T1000 (cell line): ENCODE data around the gene PMS1.
"Not testable (repeated sequence)": the region's sequence is repeated elsewhere in the genome, so short reads cannot be mapped to it uniquely, and the experiment has no call there.

Source experiments
- DNase-seq: peaks from one replicate; lab custom pipeline; 2025; ENCODE audit warnings: mixed read lengths; lab: John Stamatoyannopoulos, UW

The PMS1 gene

DNA sequence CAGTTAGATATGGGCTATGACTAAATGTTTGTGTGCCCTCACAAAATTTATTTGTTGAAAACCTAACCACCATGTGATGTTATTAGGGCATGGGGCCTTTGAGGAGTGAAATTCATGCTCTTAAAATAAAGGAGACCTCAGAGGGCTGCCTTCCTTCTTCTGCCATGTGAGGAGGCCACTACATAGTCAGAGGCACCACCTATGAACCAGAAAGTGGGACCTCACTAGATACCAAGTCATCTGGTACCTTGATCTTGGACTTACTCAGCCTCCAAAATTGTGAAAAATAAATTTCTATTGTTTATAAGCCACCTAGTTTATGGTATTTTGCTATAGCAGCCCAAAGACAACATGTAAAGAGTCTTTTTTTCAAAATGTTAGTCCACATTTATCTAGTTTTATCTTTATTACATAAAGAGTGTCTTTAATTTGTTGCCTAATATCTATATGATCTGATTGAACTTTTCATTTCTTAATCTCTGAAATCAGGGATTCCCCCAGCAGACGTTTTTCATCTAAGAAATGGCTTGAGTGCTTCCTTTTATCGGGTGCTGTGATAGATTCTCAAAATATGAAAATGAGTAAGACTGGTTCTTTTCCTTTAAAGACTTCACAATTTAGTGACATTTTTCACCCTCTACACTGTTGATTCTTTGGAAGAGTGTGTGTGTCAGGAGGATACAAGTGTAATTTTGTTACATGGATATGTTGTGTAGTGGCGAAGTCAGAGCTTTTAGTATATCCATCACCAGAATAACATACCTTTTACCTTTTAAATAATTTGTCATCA, 34.2 kb downstream of the PMS1 start:
- no peak for DNase-seq

DNA sequence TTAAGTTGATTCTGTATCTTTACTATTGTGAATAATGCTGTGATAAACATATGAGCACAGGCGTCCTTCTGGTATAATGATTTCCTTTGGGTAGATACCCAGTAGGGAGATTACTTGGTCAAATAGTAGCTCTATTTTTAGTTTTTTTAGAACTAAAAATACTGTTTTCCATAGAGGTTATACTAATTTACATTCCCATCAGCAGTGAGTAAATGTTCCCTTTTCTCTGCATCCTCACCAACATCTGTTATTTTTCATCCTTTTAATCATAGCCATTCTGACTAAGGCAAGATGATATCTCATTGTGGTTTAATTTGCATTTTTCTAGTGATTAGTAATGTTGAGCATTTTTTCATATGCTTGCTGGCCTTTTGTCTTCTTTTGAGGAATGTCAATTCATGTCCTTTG, 35.1 kb downstream of the PMS1 start:
- DNase-seq: no peak

DNA sequence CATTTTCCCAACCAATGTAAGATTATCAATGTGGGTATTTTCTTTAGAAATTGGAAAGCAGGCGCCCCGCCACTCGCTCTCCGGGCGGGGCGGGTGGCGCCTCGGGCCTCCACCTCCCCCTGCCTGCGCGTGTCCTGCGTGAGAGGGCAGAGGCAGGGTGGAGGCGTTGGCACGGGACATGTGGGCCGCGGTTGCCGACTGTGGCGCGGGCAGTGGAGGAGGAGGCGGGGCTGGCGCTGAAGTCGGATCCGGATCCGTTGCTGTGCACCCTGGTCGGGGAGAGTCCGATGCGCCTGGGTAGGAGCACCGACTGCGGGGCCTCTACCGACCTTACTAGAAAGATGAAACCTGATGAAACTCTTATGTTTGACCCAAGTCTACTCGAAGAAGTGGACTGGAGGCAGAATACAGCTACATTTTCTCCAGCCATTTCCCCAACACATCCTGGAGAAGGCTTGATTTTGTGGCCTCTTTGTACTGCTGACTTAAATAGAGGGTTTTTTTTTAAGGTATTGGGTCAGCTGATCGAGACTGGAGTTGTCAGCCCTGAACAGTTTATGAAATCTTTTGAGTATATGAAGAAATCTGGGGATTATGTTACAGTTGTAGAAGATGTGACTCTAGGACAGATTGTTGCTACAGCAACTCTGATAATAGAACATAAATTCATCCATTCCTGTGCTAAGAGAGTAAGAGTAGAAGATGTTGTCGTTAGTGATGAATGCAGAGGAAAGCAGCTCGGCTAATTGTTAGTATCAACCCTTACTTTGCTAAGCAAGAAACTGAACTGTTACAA, 37.9 kb downstream of the PMS1 start:
- no peak for DNase-seq

DNA sequence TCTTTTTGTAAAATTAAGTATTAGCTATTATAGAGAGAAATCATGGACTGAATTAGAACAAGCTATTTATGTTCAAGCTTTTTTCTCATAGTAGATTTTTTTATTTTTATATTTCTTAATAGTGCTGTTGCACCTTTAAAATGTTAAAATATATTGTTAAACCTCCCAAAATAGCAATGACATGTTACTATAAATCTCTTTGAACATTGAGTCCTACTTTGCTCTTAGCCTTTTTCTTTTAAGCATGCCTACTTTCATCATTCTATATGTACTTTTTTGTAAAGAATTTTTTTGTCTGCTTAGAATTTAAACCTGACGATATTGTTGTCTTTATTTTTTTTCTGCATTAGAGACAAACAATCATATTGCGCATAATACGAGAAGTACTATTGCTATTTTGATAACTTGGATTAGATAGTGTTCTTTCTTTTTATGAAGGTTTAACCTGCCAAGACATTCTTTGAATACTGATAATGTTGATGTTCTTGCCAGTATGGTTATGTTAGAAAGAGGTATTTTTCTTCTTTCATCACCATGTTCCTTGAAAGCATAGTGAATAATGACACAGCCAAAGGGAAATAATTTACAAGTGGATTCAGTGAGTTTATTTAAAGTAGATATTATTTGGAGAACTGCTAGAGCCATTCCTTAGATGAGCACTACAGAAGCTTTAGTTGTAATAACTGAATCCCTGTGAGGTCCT, 40.6 kb downstream of the PMS1 start:
- DNase-seq: no peak

DNA sequence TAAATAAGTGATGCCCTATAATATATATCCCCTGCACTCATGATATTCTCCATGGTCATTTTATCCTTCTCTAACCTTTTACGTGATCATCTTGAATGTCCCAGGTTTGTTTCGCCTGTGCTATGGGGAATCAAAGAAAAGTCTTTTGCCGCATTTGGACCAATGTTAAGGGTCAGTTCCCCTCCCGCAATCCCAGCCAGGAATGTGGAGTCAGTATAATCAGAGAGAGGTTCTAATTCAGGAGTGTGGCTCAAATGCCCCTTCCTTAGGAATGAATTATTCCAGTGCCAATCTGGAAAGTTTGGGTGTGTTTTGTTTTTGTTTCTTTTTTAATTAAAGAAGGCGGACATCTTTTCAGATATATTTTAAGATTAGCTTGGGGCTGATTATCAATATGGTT, 41.8 kb downstream of the PMS1 start:
- DNase-seq: no peak

DNA sequence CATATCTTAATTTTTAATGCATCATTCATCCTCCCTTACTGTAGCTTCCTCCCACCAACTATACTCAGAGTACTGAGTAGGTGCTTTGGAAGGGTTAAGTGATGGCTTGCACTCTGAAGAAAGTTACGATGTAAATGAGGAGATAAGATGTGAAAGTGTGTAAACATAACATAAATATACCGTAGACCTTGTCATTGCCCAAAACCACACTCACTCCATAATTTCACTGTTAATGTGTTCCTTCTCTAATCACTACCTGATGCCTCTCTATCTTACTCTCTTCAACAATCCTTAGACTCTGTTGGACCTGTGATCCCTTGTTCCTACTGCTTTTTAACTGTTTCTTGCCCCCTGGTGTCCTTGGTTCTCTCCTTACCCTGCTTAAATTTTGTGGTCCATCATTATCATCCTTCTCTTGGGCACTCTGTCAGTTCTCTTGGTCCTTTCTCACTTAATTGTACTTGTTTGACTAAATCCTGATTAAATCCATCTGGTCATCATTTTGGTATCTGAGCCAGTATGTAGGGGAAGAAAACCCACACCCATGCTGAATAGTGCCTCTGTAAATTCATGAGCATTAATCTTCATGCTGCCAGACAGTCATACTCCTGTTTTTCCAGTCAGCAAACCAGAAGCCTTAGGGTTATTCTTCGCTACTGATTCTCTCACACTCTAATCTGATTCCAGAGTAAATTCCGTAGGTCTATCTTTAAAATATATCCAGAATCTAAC, 45.0 kb downstream of the PMS1 start:
- no peak for DNase-seq

DNA sequence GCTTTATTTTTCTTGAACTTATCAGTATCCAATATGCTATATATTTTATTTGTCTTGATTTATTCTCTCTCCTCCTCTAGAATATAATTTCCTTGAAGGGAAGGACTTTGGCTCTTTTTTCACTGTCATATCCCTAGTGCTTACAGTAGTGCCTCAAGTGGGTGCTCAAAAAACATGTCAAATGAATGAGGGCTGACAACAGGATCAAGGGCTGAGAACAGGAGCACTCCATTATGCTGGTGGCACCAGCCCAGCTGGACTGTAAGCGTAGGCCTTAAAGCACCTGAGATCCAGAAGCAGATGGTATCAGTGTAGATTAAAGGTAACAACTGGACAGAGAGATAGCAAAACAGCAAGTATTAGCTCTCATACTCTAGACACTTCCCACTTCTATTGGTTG, 46.3 kb downstream of the PMS1 start:
- DNase-seq: no peak

DNA sequence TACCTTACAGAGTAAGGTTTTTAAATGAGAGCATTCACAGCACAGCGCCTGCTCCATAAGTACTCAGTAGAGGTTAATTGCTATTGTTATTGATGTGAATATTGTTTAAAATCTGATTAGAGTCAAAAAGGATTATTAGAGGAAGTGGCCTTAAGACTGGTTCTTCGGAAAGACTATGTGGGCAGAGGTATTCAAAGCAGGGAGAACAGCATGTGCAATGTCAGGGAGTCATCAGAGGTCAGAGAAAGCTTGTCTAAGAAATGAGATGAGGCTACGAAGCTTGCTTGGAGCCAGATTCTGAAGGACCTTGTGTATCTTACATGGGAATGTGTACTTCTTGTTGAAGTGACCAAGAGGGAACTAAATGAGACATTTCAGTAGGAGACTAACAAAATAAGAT, 49.8 kb downstream of the PMS1 start:
- no peak for DNase-seq

DNA sequence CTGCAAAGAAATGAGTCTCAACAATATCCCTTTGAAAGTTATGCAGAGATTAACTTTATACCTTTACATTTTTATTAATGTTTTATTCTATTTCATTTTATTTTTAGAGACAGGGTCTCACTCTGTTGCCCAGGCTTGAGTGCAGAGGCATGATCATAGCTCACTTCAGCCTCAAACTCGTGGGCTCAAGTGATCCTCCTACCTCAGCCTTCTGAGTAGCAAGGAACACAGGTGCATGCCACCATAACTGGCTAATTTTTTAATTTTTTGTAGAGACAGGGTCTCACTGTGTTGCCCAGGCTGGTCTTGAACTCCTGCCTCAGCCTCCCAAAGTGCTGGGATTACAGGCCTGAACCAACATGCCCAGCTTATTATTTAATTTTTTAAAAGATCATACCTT, 50.4 kb downstream of the PMS1 start:
- DNase-seq: not testable (repeated sequence)

DNA sequence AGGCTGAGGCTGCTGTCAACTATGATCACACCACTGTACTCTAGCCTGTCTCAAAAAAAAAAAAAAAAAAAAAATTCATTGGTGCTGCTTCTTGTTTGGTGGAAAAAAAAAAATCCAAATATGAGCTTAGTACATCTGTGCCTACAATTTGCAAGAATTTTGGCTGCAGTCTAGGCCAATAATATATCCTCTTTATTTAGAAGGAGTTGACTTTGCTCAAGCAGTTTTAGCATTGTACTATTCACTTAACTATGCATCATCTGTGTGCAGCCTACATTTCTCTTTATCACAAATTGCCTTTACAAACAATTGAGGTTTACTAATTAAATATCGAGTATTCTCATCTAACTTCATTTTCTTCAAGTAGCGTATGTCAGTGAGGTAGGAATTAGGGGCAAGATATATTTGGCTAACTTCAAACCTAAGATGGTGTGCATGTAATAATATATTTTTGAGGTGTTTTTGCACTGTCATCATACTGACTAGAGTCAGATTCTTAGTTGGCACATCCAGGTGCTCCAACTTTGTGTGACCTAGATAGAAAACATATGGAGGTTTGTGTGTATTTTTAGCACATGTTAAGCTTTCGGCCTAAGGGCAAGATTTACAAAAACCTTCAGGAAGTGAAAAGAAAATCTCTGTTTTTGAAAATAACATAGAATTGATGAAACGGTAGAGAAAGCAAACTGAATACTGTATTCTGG, 51.8 kb downstream of the PMS1 start:
- no peak for DNase-seq

DNA sequence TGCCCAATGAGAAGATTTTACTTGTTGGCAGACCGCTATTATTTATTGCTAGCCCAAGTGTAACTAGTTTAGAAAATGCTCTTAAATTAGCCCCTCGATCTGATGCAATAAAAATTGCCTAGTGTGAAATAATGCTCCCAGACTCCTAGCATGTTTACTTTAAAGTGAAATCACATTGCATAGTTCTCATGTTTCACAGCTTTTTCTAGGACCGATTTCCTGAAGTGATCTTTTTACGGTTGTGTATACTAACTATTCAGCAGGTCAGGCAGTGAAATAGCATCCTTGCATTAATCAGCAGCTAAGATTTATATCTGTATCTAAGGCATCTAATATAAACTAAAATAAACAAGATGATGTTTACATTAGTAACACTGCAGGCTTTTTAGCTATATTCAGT, 52.4 kb downstream of the PMS1 start:
- no peak for DNase-seq

DNA sequence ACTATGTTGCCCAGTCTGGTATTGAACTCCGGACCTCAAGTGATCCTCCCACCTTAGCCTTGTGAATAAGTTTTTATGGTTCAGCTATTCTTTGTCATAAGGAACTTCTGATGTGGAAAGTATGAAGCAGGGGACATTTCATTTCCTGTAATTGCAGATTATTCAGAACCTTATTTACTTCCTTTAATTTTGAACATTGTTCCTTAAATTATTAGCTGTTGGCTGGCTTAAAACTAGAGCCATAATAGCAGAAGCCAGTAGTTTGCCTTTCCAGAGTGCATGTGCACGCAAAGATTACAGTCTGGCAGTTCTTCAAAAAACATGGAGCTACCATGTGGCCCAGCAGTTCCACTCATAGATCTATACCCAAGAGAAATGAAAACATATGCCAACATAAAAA, 53.1 kb downstream of the PMS1 start:
- no peak for DNase-seq

DNA sequence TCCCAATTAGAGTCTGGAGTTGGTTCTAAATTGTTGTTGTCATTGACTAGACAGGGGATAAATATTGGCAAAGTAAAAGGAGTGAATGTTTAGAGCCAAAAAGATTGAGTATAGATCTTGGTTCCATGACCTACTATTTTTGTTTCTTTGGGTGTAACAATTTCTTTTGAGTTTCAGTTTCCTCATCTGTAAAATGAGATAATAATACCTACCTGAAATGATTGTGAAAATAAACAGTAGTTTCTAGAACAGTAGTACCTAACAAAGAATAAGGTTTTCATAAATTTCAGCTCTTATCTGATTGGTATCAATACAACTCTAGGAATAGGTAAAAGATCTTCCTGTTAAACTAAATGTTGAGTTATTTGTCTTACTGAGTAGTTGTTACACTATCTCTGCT, 56.8 kb downstream of the PMS1 start:
- no peak for DNase-seq

DNA sequence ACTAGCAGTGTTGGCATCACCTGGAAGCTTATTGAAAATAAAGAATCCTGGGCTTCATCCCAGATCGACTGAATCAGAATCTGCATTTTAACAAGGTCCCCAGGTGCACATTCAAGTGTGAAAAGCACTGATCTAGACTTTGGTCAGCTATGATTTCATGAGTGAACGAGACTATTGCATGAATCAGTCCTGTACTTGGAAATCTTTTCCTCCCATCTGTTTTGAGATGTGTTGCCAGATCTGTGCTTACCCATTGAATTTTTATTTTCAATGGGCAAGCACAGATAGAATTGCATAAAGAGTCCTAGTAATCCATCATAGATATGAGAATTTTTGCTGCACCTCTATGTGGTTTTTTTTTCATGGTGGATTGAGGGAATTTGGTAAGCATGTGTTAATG, 64.0 kb downstream of the PMS1 start:
- DNase-seq: no peak

DNA sequence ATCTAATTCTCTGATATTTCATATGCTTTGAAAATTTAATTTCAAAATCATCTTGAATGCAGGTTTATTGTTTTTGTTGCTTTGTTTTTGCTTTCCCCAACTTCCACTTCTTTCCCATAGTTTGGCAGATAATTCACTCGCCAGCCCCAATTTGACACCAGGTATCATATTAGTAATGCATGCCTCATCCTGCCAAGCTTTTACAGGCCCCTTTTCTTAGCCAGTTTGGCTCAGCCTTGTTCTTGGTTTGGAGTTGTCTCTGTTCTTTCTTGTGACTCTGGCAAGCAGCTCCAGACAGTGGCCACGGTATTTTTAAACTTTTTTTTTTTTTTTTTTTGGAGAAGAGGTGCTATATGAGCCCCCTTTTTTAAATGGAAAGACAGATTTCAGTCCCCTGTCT, 65.3 kb downstream of the PMS1 start:
- no peak for DNase-seq

DNA sequence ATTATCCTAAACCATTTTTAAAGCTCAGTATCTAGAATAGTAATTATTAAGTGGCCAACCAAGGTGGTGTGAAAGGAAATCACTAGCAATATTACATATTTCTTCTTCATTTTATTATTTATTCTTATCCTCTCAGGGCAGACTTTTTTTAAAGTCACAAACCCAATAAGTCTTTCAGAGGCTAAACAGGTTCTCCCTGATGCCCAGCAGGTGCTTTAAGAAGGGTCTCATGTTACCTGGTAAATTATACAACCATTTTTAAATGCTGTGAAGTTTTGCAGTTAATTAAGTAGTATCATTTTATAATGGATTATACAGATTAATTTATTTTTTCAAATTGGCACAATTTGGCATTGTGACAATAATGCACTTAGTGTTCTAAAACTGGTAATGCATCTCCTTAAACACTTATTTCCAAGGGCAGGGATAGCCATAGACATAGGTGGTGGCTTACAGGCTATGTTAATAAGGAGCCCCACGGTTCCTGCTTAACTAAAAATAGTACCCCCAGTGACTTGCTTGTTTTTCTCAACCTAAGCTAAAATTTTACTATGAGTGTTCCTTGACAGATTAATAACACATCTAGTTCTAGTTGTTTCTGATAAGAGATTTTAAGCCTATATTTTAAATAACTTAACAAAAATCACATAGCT, 67.0 kb downstream of the PMS1 start:
- DNase-seq: no peak

DNA sequence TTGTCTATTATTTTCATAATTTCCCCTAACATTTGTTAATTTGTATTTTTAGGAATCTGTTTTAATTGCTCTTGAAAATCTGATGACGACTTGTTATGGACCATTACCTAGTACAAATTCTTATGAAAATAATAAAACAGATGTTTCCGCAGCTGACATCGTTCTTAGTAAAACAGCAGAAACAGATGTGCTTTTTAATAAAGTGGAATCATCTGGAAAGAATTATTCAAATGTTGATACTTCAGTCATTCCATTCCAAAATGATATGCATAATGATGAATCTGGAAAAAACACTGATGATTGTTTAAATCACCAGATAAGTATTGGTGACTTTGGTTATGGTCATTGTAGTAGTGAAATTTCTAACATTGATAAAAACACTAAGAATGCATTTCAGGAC, 69.9 kb downstream of the PMS1 start:
- no peak for DNase-seq

DNA sequence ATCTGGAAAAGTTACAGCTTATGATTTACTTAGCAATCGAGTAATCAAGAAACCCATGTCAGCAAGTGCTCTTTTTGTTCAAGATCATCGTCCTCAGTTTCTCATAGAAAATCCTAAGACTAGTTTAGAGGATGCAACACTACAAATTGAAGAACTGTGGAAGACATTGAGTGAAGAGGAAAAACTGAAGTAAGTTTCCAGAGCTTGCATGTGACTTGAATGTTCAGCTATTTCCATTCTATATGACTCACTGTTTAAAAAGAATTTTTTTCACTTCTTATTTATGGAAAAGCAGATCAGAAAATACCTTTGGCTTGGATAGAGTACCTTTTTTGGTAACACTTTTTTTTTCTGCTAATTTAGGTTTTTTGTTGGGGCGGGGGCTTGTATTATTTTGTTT, 70.7 kb downstream of the PMS1 start:
- DNase-seq: no peak

DNA sequence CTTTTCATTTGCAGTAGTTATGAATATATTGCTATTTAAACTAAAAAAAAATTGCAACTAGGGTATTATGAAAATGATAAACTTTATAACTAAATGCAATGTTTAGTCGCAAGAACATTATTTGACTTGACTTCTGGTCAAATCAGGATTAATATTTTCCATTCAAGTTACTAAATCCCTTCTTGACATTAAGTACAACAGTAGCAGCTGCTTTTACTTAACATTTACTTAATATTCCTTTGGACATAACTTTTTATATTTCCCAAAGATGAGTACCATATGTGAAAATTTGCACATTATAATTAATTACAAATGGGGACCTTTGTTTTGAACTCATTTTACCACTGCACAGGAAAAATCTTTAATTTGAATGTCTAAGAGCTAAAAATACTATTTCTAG, 74.0 kb downstream of the PMS1 start:
- no peak for DNase-seq

DNA sequence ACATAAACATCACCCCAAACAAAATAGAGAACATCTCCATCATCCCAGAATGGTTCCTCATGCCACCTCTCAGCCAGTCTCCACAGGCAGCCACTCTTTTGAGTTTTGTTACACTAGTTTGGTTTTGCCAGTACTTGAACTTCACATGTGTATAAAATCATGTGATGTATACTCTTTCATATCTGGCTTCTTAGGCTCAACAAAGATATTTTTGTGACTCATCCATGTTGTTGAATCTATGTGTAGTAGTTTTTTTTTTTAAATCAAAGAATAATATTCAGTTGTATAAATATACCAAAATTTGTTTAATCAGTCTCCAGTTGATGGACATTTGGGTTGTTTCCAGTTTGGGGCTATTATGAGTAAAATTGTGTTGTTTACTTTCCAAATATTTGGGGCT, 75.9 kb downstream of the PMS1 start:
- no peak for DNase-seq

DNA sequence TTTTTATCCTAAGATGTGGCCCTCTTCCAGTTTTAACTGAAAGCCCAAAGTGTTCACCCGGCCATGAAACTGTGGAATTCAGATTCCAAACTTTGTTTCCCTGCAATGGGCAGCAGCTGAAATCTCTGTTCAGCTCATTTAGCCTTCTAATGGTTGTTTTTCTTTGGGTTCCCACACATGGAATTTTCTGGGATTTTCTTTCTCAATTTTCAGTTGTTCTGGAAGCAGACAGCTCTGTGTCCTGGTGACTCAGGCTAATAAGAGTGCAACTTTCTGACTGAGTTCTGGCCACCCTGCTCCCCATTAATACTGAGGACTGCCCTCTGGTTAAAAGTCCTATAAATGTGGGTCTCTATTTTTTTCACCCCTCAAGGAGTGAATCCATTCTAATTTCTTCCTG, 78.5 kb downstream of the PMS1 start:
- no peak for DNase-seq
